BLaER1 (cell line): ENCODE data around the gene CD58.

ENCODE experiments used
- H3K27ac ChIP-seq: shearing (Covaris generic); formaldehyde crosslinking; 2 replicates; pipeline ENCODE4 v1.8.1; 2022
- H3K27me3 ChIP-seq: shearing (Covaris generic); formaldehyde crosslinking; 2 replicates; pipeline ENCODE4 v1.8.1; 2022
- H3K36me3 ChIP-seq: shearing (Covaris generic); formaldehyde crosslinking; 2 replicates; pipeline ENCODE4 v1.8.1; 2022
- H3K4me1 ChIP-seq: shearing (Covaris generic); formaldehyde crosslinking; 2 replicates; pipeline ENCODE4 v1.8.1; 2022
- H3K4me2 ChIP-seq: shearing (Covaris generic); formaldehyde crosslinking; 2 replicates; pipeline ENCODE4 v1.8.1; 2022
- H3K4me3 ChIP-seq: shearing (Covaris generic); formaldehyde crosslinking; 2 replicates; pipeline ENCODE4 v1.8.1; 2022
- H3K9ac ChIP-seq: shearing (Covaris generic); formaldehyde crosslinking; 2 replicates; pipeline ENCODE4 v1.8.1; 2022
- H3K9me3 ChIP-seq: shearing (Covaris generic); formaldehyde crosslinking; 2 replicates; pipeline ENCODE4 v1.8.1; 2022
- H4K20me1 ChIP-seq: shearing (Covaris generic); formaldehyde crosslinking; 2 replicates; pipeline ENCODE4 v1.8.1; 2022
- Cebpa-rat ChIP-seq: shearing (Covaris generic); IDR thresholded peaks from 2 replicates; pipeline ENCODE4 v1.8.1; 2022

The CD58 gene

DNA sequence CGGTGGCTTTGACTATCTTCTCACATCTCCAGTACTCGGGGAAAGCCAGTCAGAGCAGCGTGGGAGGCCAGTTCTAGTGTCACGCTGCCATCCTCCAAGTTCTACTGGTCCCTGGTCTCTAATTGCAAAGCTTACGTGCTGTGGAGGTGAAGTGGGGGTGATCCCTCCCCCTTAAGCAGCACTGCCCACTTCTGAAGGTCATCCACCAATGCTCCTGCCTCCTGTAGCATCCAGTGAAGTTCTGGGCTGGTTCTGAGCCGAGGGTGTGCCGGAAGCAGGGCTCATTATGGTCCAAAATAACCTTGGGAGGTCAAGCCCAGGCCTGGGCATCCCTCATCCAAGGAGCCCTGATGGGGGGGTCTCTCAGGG lies 95.0 kb downstream of the CD58 start:
- H3K9ac ChIP-seq = no peak overlapping the region
- TF ChIP-seq Cebpa-rat = no peak
- H3K9me3 ChIP-seq = no peaks in the 10 kb centered on the region
- H3K27me3 ChIP-seq = no peaks in the 10 kb centered on the region
- H3K27ac ChIP-seq = no peak overlapping the region
- H3K36me3 ChIP-seq = no peaks in the 10 kb centered on the region
- H3K4me3 ChIP-seq = no peak overlapping the region
- H3K4me2 ChIP-seq = no peak overlapping the region
- H4K20me1 ChIP-seq = no peaks in the 10 kb centered on the region
- H3K4me1 ChIP-seq = peaks cover 13% of the 10 kb centered on the region; the same call in 1 of the 2 replicates

DNA sequence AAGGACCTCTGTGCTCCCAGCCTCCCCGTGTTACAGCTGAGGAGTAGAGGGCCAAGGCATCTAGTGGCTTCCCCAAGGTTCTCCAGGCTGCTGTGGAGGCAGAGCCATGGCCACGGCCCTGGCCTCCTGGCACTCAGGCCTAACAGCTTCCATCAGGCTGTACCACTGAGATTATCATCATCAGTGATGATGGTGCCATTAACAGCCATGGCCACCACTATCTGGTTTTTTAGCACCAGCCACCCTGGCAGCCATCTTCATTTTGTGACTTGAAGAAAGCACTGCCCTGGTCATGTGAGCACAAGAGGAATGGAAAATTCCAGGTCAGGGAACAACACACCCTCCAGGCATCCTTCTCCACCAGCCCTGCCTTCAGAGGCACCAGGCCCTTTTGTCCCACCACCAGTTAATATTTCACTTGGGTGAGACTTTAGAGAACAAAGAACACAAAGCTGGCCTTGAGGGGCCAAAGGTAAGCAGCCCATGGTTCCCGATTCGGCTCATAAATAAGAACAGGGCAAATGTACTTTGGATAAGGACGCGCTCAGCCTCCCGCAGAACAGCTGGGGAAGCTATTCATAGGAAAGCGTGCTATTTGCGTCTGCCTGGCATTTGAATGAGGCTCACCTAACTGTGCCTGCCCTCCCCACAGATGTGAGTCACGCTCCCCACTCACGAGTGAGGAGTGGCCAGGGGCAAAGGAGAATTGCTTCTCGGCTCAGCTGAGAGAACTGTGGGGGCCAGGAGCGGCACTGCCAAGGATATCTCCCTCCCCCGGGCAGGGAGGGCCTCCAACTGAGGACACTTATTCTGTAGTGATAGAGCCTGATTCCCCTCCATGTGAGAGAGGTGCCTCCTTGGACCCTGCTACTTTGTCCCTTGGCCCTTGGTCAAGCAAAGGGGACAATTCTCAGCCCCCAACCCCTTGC lies 95.6 kb downstream of the CD58 start:
- H3K27me3 ChIP-seq = no peaks in the 10 kb centered on the region
- no peak overlapping the region for H3K4me3 ChIP-seq
- H3K27ac ChIP-seq = no peak overlapping the region
- H3K9ac ChIP-seq = no peak overlapping the region
- no peaks in the 10 kb centered on the region for H4K20me1 ChIP-seq
- H3K4me2 ChIP-seq = no peak overlapping the region
- H3K4me1 ChIP-seq = peaks cover 13% of the 10 kb centered on the region; the same call in 1 of the 2 replicates
- no peaks in the 10 kb centered on the region for H3K36me3 ChIP-seq
- no peaks in the 10 kb centered on the region for H3K9me3 ChIP-seq
- no peak for TF ChIP-seq Cebpa-rat

DNA sequence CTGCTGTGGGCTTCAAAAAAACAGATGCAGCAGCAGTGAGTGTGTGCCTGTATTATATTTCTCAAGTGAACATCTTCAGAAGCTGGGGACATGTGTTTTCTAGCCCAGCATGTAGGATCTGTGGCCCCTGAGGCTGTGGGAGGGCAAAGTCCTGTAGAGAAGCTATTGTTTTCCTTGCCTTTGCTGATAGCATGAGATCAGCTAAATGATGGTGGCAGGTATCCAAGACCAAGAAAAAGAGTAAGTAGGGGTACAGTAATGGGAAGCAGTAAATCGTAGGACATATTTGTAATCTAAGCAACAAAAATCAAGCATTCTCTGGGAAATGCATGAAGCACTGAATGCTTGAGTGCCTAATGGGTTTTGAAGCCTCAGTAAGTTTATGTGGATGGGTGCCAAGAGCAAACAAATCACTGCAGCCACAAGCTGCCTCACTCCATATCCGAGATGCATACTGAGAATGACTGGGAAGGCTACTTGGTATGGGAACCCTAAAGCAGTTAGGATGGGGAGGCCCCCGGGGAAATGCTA lies 98.3 kb downstream of the CD58 start:
- no peak overlapping the region for H3K9ac ChIP-seq
- H4K20me1 ChIP-seq = no peaks in the 10 kb centered on the region
- H3K9me3 ChIP-seq = no peaks in the 10 kb centered on the region
- no peak overlapping the region for H3K27ac ChIP-seq
- H3K27me3 ChIP-seq = no peaks in the 10 kb centered on the region
- H3K4me2 ChIP-seq = no peak overlapping the region
- TF ChIP-seq Cebpa-rat = no peak
- peaks cover 12% of the 10 kb centered on the region; the same call in 1 of the 2 replicates for H3K4me1 ChIP-seq
- H3K4me3 ChIP-seq = no peak overlapping the region
- H3K36me3 ChIP-seq = no peaks in the 10 kb centered on the region

DNA sequence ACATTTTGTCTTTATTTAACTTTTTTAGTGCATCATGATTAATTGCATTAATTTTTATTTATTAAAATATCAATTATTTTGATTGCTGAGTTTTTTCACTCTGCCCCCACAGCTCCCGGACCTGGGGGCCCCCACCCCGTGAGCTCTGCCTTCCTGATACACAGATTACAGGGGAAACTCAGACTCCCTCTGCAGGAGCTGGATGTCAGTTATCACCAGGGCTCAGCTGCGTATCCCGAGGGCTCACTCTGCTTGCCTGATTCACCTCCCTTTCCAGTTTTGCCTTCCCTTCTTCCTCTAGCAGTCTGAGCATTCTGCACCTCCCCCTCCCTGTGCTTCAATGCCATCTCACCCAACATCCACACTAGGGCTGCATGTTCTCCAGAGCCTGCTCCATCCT lies 99.6 kb downstream of the CD58 start:
- H3K4me3 ChIP-seq = no peak overlapping the region
- no peak overlapping the region for H3K27ac ChIP-seq
- H3K9ac ChIP-seq = no peak overlapping the region
- no peaks in the 10 kb centered on the region for H3K27me3 ChIP-seq
- H4K20me1 ChIP-seq = no peaks in the 10 kb centered on the region
- no peaks in the 10 kb centered on the region for H3K9me3 ChIP-seq
- H3K4me1 ChIP-seq = peaks cover 8% of the 10 kb centered on the region; the same call in 1 of the 2 replicates
- no peak for TF ChIP-seq Cebpa-rat
- H3K36me3 ChIP-seq = no peaks in the 10 kb centered on the region
- no peak overlapping the region for H3K4me2 ChIP-seq

DNA sequence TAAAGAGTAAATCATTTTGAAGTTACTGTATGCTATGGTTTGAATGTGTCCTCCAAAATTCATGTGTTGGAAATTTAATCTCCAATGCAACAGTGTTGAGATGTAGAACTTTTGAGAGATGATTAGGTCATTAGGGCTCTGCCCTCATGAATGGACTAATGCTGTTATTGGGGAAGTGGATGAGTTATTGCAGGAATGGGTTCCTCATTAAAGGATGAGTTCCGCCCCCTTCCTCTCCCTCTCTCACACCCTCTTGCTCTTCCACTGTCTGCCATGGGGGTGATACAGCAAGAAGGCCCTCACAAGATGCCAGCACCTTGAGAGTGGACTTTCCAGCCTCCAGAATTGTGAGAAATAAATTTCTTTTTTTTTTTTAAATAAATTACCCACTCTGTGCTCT lies 100.2 kb downstream of the CD58 start:
- TF ChIP-seq Cebpa-rat = no peak
- Histone ChIP-seq H3K4me1 (peaks cover 8% of the 10 kb centered on the region; the same call in 1 of the 2 replicates), H3K4me2 (no peak overlapping the region), H4K20me1 (no peaks in the 10 kb centered on the region), H3K4me3 (no peak overlapping the region), H3K27me3 (no peaks in the 10 kb centered on the region), H3K27ac (no peak overlapping the region), H3K9ac (no peak overlapping the region), H3K36me3 (no peaks in the 10 kb centered on the region), H3K9me3 (no peaks in the 10 kb centered on the region)

DNA sequence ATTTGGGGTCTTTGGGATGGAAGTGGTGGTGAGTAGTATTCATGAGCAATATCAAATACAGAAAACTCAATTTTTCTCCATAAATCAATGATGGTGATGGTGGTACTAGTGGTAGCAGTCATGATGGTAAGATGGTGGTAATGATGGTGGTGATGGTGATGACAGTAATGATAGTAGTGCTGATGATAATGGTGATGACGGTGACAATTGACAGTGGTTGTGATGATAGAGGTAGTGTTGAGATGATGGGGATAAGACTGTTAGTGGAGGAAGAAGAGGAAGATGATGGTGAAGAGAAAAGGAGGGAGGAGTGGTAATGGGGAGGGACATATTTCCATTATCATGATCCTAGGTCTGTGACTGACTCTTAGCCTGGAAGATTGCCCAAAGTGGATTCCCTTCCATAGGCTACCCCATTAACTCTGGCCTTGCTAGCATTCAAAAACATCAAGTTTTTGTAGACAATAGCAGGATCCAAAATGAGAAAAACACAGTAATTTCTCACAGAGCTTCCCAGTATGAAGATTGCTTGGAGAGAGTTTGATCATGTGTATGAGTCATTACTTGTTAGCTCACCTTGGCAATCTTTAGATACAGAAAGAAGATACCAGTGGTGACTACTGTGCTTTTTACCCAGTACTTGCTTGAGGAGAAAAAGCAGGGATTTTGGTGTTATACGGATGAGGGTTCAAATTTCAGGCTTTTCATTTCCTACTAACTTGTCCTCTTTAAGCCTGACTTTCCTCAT lies 103.8 kb downstream of the CD58 start:
- H3K27me3 ChIP-seq = no peaks in the 10 kb centered on the region
- H3K4me1 ChIP-seq = no peaks in the 10 kb centered on the region; the same call in 1 of the 2 replicates
- H3K4me2 ChIP-seq = no peak overlapping the region
- no peaks in the 10 kb centered on the region for H3K9me3 ChIP-seq
- H3K27ac ChIP-seq = no peak overlapping the region
- H3K9ac ChIP-seq = no peak overlapping the region
- no peak overlapping the region for H3K4me3 ChIP-seq
- H4K20me1 ChIP-seq = no peaks in the 10 kb centered on the region
- no peak for TF ChIP-seq Cebpa-rat
- H3K36me3 ChIP-seq = no peaks in the 10 kb centered on the region

DNA sequence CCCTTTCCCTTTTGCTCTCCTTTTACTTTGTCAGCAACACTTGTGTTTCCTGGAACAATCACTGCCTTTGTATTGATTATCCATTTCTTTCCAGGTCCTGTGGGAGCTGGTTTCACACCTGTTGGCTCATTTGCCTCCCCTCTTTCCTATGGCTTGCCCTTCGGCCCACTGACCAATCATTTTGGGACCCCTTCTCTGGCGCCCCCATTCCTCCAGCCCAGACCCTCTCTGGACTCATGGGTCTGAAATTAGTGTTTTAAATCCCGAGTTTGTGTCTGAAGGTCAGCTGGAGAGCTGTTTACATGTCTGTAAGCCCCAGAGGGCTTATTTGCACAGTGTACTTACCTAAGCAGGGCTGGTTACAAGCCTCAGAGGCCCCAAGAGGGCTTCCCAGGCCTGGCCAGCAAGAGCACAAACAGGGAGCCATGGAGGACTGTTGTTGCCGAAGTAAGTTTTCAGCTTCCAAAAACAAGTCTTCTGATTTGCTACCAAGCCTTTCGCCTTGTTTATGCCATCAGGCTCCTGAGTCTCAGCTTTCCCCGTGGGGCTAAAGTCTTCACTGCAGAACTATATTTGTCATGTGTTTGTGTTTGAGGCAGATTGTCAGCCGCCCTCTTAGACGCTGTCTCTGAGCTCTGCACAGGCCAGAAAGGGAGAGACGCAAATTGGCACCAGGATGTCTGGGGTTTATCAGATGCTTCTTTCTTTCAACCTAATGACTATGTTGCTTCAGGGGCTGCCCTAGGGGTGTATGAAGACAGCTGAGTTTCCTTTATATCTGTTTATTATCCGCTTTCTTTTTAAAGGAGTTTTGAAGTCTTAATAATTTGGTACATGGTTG lies 104.8 kb downstream of the CD58 start:
- Histone ChIP-seq H3K27me3 (no peaks in the 10 kb centered on the region), H3K4me2 (no peak overlapping the region), H3K4me3 (no peak overlapping the region), H3K4me1 (no peaks in the 10 kb centered on the region), H3K9me3 (no peaks in the 10 kb centered on the region), H3K36me3 (no peaks in the 10 kb centered on the region), H3K9ac (no peak overlapping the region), H4K20me1 (no peaks in the 10 kb centered on the region), H3K27ac (no peak overlapping the region)
- no peak for TF ChIP-seq Cebpa-rat

DNA sequence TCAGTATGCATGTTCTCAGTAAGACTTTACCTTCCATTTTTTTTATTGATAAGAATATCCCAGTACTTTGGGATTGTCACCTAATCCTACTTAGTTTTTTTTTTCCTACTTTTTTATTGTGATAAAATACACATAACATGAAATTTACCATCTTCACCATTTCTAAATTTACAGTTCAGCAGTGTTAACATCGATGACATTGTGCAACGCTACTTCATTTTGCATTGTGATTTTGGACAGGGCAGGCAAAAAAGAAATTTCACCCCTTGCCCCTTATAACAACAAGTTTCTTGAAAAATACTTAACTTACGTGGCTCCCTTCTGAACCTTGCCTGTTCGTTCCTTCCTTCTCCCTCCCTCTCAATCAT lies 105.4 kb downstream of the CD58 start:
- Histone ChIP-seq H3K9ac (no peak overlapping the region), H3K27ac (no peak overlapping the region), H4K20me1 (no peaks in the 10 kb centered on the region), H3K27me3 (no peaks in the 10 kb centered on the region), H3K4me1 (no peaks in the 10 kb centered on the region), H3K9me3 (no peaks in the 10 kb centered on the region), H3K4me2 (no peak overlapping the region), H3K4me3 (no peak overlapping the region), H3K36me3 (no peaks in the 10 kb centered on the region)
- no peak for TF ChIP-seq Cebpa-rat
